ENCODE measurements around the gene SPTLC3.

The SPTLC3 gene

DNA sequence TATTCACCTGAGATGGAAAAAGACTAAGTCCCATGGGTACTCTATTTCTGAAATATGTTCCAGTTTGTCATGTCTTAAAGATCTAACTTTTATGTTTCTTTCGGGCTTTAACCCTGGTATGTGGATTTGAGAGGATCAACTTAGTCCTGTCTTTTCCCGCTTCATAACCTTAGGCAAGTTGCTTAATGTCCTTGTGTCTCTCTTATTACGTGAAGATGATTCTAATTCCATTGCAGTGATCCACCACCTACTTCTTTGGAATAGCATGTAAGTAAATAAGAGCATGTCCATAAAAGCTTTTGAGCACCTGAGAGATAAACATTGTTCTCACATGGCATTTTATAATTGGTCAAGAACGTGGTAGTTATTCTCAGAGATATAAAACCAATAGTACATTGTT, 23.0 kb downstream of the SPTLC3 start:
- no peak for DNase-seq (ENCODE audit: low read depth, low spot score)

DNA sequence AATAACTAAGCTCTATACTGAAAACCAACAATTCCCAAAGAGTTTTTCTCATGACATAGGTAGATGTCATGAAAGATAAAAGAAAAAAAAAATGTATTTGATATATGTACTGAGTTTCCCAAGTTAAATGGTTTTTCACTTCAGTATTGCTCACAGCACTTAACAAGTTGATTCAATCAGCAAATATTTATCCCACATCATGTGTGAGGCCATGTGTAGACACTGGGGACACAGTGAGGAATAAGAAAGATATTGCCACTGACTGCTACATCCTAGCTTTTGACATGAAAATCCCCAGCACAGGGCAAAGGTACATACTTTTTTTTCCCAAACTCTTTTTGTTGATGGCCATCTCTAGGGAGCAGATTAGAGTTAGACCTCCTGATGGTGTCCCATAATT, 25.3 kb downstream of the SPTLC3 start:
- no peak for DNase-seq (ENCODE audit: low read depth, low spot score)

DNA sequence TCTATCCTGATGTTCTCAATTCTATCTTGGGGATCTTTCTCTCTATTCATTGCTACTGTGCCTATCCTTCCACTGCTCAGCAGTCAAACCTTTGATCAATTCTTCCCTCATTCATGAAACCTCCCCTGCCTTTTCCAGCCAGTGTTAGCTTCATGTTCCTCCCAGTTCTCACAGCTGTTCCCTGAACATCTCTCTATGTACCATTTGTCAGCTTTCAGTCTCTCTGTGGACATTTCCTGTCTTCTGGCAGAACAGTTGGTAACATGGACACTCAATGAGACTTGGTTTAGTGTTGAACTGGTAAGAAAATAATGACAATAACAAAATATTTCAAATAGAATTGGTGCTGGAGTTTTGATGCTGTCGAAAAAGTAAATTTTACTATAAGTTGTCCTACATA, 26.2 kb downstream of the SPTLC3 start:
- DNase-seq (ENCODE audit: low read depth, low spot score): no peak

DNA sequence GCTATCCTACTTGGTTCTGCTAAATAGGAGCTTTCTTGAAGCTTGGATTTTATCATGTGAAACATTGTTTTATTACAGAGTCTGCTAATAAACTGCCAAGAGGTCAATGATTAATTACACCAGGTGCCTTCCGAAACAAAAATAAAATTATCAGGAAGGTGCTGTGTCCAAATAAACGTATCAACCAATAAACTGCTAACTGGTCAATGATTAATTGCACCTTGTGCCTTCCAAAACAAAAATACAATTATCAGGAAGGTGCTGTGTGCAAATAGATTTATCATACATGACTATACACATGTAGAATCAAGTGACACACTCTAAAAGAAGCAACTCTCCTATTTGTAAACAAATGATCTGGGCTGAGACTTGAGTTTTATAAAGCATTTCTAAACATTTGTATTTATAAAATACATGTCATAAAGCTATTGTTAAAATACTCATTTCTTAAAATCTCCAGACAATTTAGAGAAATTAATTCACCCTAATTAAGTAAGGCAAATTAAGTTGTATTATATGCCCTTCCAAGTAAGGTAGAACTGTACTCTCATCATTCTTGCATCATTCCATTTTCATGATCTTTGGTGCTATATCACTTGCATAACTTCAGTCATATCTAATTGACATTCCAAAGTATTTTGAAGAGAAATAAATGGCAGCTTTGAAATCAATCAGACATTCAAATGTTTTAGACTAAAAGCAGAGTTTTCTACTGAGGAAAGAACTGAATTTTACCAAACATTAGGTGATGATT, 26.8 kb downstream of the SPTLC3 start:
- no peak for DNase-seq (ENCODE audit: low read depth, low spot score)

DNA sequence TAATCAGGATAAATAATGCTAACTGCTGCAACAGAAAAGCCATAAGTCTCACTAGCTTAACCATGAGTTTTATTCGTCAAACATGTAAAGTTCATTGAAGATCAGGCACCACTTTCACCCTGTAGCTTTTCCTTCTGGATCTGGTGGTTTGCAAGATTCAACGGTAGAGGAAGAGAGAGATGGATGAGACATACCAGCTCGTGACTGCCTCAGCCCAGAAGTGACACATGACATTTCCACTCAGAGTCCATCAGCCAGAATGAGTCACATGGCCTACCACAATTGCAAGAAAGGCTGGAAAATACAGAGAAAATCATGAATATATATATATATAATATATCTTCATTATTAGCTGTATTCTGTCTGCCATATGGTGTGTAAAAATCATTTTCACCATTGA, 29.0 kb downstream of the SPTLC3 start:
- no peak for DNase-seq (ENCODE audit: low read depth, low spot score)

DNA sequence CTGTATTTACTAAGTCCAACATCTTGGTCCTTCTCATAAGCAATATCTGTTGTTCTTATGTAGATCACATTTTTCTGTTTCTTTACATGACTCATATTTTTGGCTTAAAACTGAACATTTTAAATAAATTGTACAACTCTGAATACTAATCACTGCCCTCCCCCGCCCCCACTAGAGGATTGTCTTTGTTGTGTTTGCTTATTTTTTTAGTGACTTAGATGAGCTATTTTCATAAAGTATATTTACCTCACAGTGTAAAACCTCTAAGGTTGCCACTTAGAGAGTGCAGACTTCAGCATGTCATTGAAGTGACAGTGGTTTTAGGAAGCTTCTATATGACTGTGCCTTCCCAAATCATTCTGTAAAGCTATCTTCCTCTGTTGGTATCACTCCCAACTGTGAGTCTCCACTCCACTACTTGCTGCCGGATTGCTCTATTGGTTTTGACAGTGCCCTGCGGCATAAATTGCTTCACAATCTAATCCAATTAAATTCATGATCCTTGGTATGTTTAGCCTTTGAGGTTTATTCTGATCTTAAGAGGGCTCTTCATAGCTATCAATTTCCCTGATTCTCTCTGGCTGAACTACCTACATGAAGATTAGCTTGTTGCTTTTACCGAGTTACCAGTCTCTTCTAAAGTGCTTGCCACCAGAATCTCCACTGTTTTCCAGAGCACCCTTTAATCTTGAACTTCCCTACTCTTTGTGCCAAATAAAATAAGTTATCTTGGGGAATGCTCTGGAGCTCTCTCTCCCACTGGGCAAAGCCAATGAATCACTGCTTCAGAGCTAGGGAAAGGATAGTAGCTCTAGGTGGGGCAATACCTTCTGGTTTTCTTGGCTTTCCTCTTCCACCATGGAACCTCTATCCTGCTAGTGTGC, 33.0 kb downstream of the SPTLC3 start:
- no peak for DNase-seq (ENCODE audit: low read depth, low spot score)

- no peak for DNase-seq (ENCODE audit: low read depth, low spot score)
These were observed 33.7 kb downstream of the SPTLC3 start for GRCh38 chr20:13042458-13042794.

DNA sequence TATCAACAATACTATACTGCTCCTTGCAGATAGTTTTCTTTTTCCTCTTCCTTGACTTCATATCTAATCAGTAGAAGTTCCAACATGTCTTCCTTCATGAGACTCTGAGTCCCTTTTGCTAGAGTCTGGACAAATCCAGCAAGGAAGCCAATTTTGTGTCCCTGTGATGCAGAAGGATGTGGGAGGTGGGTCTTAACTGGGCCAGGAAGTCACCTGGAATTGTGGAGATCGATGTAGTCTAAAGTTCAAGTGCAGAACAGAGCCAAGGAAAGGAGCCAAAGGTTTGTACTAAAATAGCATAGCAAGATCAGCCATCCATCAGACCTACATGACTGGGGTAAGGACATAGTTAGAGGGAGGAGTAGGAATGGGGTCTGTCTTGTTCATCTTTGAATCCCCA, 37.6 kb downstream of the SPTLC3 start:
- DNase-seq (ENCODE audit: low read depth, low spot score): no peak

DNA sequence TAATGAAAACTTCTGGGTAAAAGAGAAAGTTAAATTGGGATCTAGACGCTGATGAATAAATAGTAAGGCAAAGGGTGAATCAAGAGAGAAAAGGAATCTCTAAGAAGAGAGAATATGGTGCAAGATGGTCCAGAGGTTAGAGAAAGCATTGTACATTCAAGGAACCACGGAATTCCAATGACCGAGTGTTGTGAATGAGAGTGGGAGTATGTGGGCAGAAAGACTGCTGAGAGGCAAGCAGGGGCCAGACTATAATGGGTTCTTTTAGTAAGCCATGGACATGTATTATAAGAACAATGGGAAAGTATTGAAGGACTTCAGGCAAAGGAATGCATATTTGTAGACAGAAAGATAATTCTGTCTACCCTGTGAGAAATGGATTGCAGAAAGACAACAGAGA, 45.2 kb downstream of the SPTLC3 start:
- DNase-seq (ENCODE audit: low read depth, low spot score): no peak

DNA sequence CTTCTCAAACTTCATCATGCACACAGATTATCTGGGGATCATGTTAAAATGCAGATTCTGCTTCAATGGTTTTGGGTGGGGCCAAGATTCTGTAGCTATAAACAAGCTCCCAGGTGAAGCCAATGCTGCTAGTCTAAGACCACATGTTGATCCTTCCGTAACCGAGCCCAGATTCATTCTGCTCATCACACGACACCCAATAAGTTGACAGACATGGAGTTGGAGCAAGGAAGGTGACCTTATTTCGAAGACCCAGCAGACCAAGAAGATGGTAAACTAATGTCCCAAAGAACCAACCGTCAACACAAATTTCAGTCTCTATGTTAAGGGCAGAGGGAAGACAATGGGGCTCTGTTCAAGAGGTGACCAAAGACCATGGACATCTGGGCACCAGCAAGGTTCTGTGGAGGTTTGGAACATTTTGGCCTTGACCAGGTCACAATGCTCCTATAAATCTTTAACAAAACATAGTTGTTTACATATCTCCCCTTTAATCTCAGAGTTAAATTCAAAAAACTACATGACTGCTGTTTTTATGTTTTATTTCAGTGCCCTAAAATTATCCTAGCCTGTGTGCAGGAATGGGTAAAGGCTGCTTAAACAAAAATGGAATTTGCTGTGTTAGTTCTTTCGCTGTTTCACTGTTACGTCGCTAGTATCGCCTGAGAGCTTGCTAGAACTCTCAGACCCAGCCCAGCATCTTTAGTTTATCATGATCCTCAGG, 50.1 kb downstream of the SPTLC3 start:
- no peak for DNase-seq (ENCODE audit: low read depth, low spot score)

GRCh38 chr20:13059398-13060136, 50.8 kb downstream of the SPTLC3 start:
- no peak for DNase-seq (ENCODE audit: low read depth, low spot score)

- DNase-seq (ENCODE audit: low read depth, low spot score): no peak
These were observed 51.6 kb downstream of the SPTLC3 start for GRCh38 chr20:13060327-13060726.

DNA sequence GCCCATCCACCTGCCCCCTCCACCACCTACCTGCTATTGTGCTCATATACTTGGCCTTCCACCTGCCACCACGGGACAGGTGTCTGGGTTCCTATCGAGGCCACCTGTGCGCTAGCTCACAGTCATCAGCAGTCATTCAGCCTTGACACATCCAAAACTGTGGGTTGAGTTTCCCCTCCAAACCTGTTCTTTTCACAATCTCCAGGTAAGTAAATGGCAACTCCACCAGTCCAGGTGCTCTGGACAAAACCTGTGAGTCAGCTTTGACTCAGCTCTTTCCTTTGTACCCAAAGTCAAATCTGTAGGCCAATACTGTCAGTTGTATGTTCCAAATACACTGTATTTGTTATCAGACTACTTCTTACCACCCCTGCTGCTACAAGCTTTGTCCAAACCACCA, 52.6 kb downstream of the SPTLC3 start:
- no peak for DNase-seq (ENCODE audit: low read depth, low spot score)

GRCh38 chr20:13062789-13063188, 54.0 kb downstream of the SPTLC3 start:
- no peak for DNase-seq (ENCODE audit: low read depth, low spot score)

DNA sequence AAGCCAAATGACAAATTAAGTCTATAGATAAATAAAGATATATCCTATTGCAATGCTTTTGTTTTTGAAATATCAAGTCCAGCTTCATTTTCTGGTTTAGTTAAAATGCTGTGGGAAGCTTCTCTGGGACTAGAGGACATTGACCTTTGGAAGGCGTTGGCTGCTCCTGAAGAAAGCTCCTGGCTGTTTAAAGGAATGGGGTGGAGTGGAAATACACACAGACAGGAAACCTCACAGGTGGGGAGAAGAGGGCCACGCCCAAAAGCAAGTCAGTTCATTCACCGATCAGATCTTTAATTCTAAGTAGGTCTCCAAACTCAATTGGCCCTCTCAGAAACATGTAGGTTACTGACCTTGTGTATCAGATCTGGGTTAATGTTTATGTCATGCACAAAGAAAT, 59.6 kb downstream of the SPTLC3 start:
- no peak for DNase-seq (ENCODE audit: low read depth, low spot score)

GRCh38 chr20:13081877-13082276, 73.1 kb downstream of the SPTLC3 start:
- no peak for DNase-seq (ENCODE audit: low read depth, low spot score)

- DNase-seq (ENCODE audit: low read depth, low spot score): no peak
These were observed 73.6 kb downstream of the SPTLC3 start for GRCh38 chr20:13082378-13082777.

GRCh38 chr20:13085275-13085674, 76.5 kb downstream of the SPTLC3 start:
- DNase-seq (ENCODE audit: low read depth, low spot score): no peak

GRCh38 chr20:13089950-13090469, 81.2 kb downstream of the SPTLC3 start:
- no peak for DNase-seq (ENCODE audit: low read depth, low spot score)

GRCh38 chr20:13092111-13092510, 83.3 kb downstream of the SPTLC3 start:
- no peak for DNase-seq (ENCODE audit: low read depth, low spot score)

DNA sequence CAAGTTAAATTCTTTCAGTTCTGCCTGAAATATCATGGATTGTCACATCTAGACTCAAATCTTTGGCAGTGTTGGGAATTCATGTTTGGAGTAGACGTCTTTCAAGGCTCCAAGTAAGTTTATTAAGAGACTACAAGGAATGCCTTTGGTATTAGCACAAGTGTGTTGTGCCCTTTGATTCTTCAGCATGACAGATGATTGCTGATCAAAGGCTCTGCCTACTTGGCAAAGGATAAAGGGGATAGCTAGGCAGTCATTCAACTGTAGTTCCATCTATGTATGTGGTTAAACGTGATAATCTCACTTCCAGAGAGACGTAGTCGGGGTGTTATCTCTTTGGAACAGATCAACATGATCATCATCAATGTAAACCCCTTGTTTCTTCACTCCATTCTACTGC, 86.2 kb downstream of the SPTLC3 start:
- no peak for DNase-seq (ENCODE audit: low read depth, low spot score)
